Skin epidermis (tissue), 12 donors: ENCODE measurements around the gene NEGR1.

Experiments
- H3K27ac ChIP-seq, 21 experiments: fragments of 200-600 bp; sonication (generic) in 11 of 21; one replicate each; pipeline ENCODE4 v1.5.0; 2020; ENCODE audit warnings: mild to moderate bottlenecking in 3 of 21, inconsistent platforms in 2 of 21, moderate library complexity in 2 of 21
- H3K4me3 ChIP-seq, 7 experiments: fragments of 200-600 bp; sonication (generic) in 2 of 7; one replicate each; pipeline ENCODE4 v1.5.0; 2020; ENCODE audit warnings: inconsistent platforms in 2 of 7, mild to moderate bottlenecking in 2 of 7, moderate library complexity in 1 of 7

The NEGR1 gene

GRCh38 chr1:72137656-72138055 lies 144.7 kb downstream of the NEGR1 start:
- Histone ChIP-seq H3K27ac (no peak overlapping the region), H3K4me3 (no peak overlapping the region)

GRCh38 chr1:72129869-72130268 lies 152.5 kb downstream of the NEGR1 start:
- Histone ChIP-seq H3K4me3 (no peak overlapping the region), H3K27ac (no peak overlapping the region)

- Histone ChIP-seq H3K4me3 (no peak overlapping the region), H3K27ac (peak overlapping the region in 2 of 21 experiments; percentile 37 to 56)
Measured at GRCh38 chr1:72122099-72122880, 160.0 kb downstream of the NEGR1 start.

GRCh38 chr1:72119491-72119890 lies 162.8 kb downstream of the NEGR1 start:
- H3K27ac ChIP-seq: no peak overlapping the region

GRCh38 chr1:72117621-72118020 lies 164.7 kb downstream of the NEGR1 start:
- no peak overlapping the region for H3K4me3 ChIP-seq
- H3K27ac ChIP-seq: no peak overlapping the region

More at GRCh38 chr1:72119491-72119890, 162.8 kb downstream of the NEGR1 start:
- H3K4me3 ChIP-seq: no peak overlapping the region

GRCh38 chr1:72115290-72115689 lies 167.0 kb downstream of the NEGR1 start:
- H3K27ac ChIP-seq: no peak overlapping the region

GRCh38 chr1:72111662-72112061 lies 170.7 kb downstream of the NEGR1 start:
- H3K27ac ChIP-seq: no peak overlapping the region
- H3K4me3 ChIP-seq: no peak overlapping the region

More at GRCh38 chr1:72115290-72115689, 167.0 kb downstream of the NEGR1 start:
- H3K4me3 ChIP-seq: no peak overlapping the region

- Histone ChIP-seq H3K4me3 (no peak overlapping the region), H3K27ac (no peak overlapping the region)
Measured at GRCh38 chr1:72109916-72110315, 172.4 kb downstream of the NEGR1 start.

GRCh38 chr1:72105201-72105600 lies 177.1 kb downstream of the NEGR1 start:
- Histone ChIP-seq H3K4me3 (no peak overlapping the region), H3K27ac (no peak overlapping the region)

GRCh38 chr1:72101840-72102632 lies 180.3 kb downstream of the NEGR1 start:
- H3K4me3 ChIP-seq: no peak overlapping the region
- H3K27ac ChIP-seq: no peak overlapping the region

GRCh38 chr1:72100771-72101170 lies 181.6 kb downstream of the NEGR1 start:
- Histone ChIP-seq H3K4me3 (no peak overlapping the region), H3K27ac (no peak overlapping the region)

- no peak overlapping the region for H3K27ac ChIP-seq
- H3K4me3 ChIP-seq: no peak overlapping the region
Measured at GRCh38 chr1:72097851-72098570, 184.3 kb downstream of the NEGR1 start.

GRCh38 chr1:72094209-72094608 lies 188.1 kb downstream of the NEGR1 start:
- Histone ChIP-seq H3K27ac (no peak overlapping the region), H3K4me3 (no peak overlapping the region)

- H3K27ac ChIP-seq: no peak overlapping the region
- H3K4me3 ChIP-seq: no peak overlapping the region
Measured at GRCh38 chr1:72086394-72086793, 195.9 kb downstream of the NEGR1 start.

- no peak overlapping the region for H3K27ac ChIP-seq
- H3K4me3 ChIP-seq: no peak overlapping the region
Measured at GRCh38 chr1:72075425-72075824, 206.9 kb downstream of the NEGR1 start.

- no peak overlapping the region for H3K4me3 ChIP-seq
- no peak overlapping the region for H3K27ac ChIP-seq
Measured at GRCh38 chr1:72066431-72066830, 215.9 kb downstream of the NEGR1 start.

- H3K4me3 ChIP-seq: no peak overlapping the region
- H3K27ac ChIP-seq: no peak overlapping the region
Measured at GRCh38 chr1:72064196-72065075, 217.9 kb downstream of the NEGR1 start.

GRCh38 chr1:72063364-72064044 lies 218.8 kb downstream of the NEGR1 start:
- no peak overlapping the region for H3K27ac ChIP-seq
- H3K4me3 ChIP-seq: no peak overlapping the region

GRCh38 chr1:72062584-72062983 lies 219.8 kb downstream of the NEGR1 start:
- Histone ChIP-seq H3K27ac (no peak overlapping the region), H3K4me3 (no peak overlapping the region)
